NCI-H2107 treated with DMSO at 0.1 percent for 48 hours (cell line): ENCODE results near the gene LCN15.
"Not testable (repeated sequence)": the region's sequence is repeated elsewhere in the genome, so short reads cannot be mapped to it uniquely, and the experiment has no call there.

Experiments
- DNase-seq: peaks from one replicate; lab custom pipeline; 2025; ENCODE audit not compliant: unreplicated experiment; lab: John Stamatoyannopoulos, UW

LCN15 gene

DNA sequence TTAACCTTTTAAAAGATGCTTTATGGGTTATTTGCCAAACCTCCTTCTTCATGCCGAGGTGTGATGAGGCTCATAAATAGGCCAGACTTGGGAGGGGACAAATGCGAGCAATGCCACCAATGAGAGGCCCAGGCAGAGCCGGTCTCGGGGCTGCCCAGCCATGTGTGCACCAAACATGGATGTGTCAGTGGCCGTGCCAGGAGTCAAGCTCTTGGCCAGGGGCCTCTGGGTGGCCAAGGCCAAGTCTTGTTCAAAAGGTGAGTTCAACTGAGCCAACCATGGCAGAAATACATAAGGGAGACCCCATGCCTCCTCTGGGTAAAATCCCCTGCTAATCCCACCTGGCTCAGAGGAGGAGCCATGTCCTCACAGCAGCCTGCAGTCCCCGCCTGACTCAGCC lies 10.9 kb upstream of the LCN15 start:
- DNase-seq: no peak

DNA sequence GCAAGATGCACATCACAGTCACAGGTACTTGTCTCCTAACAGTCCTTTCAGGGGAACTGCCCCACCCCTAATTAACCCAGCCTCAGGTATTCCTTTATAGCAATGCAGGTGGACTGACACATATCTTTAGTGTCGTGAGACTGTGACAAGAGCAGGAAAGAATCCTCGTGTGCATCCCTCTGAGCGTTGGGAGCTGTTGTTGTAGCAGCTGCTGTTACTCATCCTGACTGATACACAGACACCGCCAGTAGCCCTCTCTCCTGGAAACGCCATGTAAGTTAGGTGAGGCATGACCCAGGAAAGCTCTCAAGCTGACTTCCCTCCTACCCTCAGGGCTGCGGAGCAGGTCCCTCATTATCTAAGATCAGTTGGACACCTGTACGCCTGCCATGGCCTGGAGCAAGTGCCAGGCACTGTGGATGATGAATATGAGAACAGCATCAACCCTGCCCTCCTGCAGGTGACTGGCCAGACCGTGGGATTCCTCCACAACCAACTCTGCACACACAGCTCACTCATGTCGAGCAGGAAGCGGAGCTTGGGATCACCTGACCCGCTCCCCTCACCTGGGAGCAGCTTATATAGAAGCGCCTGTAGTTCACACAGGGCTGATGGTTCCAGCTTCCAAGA lies 10.2 kb upstream of the LCN15 start:
- no peak for DNase-seq

DNA sequence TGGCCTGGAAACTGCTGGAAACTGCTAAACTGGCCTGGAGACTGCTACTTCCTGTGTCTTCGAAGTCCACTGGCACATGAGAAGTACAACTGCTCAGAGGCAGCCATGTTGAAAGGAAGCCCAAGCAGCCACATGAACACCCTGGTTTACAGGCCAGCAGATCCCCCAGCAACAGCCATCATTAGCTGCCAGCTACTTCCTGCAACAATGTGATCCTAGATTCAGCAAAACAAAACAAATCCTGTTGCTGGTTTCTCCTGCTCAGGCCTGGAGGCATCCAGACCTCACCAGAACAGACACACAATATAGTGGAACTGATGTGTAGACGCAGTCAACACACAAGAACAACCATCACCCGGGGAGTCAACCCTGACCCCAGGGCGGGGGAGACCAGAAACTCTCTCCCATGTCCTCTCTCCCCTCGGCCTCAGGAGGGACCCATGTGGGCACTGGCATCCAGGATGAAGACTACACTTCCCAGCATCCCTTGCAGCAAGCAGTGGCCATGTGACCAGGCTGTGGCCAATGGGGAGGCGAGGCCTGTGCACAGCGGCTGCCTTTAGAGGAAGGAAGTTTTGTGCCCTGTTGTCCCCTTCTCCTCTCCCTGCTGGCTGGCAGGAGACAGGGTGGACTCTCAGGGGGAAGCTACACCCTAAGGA lies 9.2 kb upstream of the LCN15 start:
- no peak for DNase-seq

- DNase-seq: no peak
These were observed 7.6 kb upstream of the LCN15 start for GRCh38 chr9:136771907-136772415.

DNA sequence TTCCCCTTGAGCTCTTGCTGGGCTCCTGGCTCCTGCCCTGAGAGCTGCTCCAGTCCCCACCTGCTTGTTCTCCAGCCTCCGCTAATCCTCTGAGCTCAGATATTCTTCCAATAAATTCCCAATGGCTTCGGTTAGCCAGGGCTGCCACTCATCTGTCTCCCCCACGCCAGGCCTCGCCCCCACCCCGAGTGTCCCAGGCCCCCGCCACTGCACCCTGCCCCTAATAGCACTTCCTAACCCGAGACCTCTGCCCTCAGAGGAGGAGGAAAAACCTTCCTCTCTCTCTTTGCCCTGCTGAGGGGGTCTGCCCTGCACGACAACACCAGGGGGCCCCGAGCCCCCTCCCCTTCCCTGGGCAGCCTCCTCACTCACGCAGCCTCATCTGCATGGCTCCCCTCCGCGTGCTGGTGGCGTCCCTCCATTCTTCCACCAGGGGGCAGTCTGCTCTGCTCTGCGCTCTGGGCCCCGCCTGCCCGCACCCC lies 5.4 kb upstream of the LCN15 start:
- DNase-seq: peak; percentile 46

- DNase-seq: not testable (repeated sequence)
These were observed 2.2 kb upstream of the LCN15 start for GRCh38 chr9:136766410-136767120.

GRCh38 chr9:136765745-136766409 lies 1.6 kb upstream of the LCN15 start:
- not testable (repeated sequence) for DNase-seq

DNA sequence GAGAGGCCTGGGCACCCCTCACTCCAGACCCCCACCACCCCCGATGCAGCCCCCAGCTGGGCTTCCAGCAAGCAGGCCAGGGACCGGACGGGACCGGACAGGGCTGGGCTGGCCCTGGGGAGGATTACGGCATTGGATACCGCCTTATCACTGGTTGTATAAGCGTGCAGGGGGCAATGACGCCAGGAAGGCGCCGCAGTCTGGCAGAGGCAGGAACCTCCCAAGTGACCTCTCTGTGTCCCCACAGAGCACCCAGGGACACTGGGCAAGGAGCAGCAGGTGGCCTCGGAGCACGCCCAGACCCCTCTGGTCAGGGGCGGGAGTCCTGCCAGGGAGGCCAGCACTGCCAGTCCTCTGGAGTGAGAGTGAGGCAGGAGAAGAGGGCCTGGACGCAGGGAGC lies 723 bp upstream of the LCN15 start:
- no peak for DNase-seq

- DNase-seq: no peak
These were observed 676 bp downstream of the LCN15 start for GRCh38 chr9:136763649-136764035.

DNA sequence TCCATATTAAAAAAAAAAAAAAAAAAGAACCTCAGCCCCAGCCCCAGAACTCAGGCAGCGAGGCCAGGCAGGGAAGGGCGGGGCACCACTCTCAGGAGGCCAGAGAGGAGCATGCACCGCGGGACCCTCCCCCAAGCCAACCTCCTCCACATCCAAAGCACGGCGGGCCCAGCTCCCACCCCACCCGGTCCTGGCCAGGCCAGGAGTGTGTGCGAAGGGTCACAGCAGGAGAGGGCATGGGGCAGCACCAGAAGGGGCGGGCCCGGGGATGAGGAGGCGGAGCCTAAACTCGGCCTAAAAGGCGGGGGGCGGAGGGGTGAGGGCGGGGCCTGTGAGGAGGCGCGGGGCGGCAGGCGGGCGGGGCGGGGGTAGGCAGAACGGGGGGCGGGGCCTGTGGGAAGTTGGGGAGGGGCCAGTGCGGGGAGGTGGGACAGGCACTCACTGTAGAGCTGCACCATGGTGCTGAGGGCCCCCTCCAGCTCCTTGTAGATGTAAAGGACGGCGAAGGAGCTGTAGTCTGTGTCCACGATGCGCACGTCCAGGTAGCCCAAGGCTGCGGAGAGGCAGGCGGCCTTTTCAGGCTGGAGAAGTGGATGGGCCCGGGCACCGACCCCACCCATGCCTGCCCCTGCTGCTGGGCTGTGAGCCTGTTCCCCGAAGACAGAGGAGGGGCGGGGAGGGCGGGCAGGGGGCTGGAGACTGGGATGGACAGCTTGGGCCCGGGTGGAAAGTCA lies 1.2 kb downstream of the LCN15 start:
- no peak for DNase-seq

- DNase-seq: no peak
These were observed 2.1 kb downstream of the LCN15 start for GRCh38 chr9:136762221-136762691.

GRCh38 chr9:136761545-136761981 lies 2.8 kb downstream of the LCN15 start:
- DNase-seq: no peak

DNA sequence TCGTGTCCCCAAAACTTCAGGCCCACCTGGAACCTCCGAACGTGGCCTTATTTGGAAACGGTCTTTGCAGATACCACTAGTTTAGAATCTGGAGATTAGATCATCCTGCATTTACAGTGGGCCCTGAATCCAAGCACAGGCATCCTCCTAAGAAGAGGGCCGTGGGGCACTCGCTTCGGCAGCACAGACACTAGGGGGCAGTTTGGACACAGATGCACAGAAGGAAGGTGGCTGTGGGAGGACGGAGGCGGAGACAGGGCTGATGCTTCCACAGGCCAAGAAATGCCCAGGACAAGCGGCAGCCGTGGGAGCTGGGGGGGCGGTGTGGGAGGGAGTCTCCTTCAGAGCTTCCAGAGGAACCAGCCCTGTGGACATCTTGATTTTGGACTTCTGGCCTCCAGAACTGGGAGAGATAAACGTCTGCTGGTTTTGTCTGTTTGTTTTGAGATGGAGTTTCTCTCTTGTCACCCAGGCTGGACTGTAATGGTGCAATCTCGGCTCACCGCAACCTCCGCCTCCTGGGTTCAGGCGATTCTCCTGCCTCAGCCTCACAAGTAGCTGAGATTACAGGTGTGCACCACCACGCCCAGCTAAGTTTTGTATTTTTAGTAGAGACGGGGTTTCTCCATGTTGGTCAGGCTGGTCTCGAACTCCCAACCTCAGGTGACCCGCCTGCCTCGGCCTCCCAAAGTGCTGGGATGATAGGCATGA lies 3.3 kb downstream of the LCN15 start:
- DNase-seq: not testable (repeated sequence)

DNA sequence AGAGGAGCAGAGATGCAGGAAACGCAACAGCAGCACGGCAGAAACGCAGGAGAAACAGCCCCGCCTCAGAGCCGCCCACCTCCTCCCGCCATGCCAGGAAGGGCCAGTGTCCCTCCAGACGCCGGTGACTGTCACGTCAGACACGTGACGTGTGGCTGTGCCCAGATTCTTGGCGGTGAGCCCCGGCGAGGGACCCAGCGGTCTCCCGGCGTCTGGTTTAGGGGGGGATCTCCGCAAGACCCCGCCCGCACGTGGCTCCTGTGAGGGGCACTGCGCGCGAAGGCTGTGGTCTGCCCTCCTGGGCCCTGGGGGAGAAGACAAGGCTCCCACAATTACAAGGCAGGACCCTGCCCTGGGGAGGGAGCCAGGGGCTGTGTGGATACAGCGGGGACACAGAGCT lies 3.9 kb downstream of the LCN15 start:
- DNase-seq: no peak

GRCh38 chr9:136759436-136760325 lies 4.6 kb downstream of the LCN15 start:
- DNase-seq: no peak

DNA sequence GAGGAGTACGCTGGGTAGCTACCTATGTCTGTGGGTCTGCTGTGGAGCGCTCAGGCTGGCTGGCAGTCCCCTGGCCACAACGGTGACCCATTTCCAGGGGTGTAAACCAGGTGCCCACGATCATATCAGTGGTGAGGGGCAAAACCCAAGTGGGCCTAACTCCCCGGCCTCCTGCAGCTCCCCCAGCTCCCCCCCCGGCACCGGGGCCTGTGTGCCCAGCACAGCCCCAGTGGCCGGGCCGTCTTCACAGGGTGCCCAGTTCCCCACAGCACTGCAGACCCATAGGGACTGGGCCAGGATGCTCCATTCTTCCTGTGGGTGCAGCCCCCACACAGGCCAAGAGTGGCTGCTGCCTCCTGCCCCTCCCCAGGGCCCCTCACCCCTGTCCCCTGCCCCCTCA lies 5.3 kb downstream of the LCN15 start:
- no peak for DNase-seq

DNA sequence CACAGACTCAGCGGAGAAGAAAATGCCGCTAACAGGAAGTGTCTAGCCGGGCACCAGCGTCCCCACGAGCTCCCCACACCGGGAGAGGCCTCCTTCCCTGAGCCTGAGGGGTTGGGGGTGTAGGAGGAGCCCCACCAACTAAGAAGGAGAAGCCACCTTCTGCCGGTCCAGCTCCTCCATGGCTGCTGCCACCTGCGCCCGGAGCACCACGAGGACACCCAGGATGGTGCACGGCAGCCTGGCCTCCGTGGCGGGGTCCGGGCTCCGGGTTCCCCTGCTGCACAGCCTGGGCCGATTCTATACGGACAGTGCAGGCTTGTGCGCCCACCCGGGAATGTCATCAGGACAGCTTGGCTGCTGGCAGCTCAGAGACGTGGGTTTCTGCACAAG lies 6.6 kb downstream of the LCN15 start:
- DNase-seq: no peak

GRCh38 chr9:136757328-136757727 lies 7.0 kb downstream of the LCN15 start:
- DNase-seq: no peak

- DNase-seq: no peak
These were observed 7.5 kb downstream of the LCN15 start for GRCh38 chr9:136756836-136757235.
